GM23338 (cell line): ENCODE results near the gene POLR1C.

Experiments
- CREB1 ChIP-seq: fragments of 250-450 bp; sonication (Bioruptor Pico); IDR thresholded peaks from 2 replicates; pipeline ENCODE4 v1.5.0; 2020; ENCODE audit warnings: low read depth, mild to moderate bottlenecking, moderate library complexity
- EZH2 ChIP-seq: fragments of 200-600 bp; sonication (generic); IDR thresholded peaks from one replicate; pipeline ENCODE4 v1.8.0; 2017; ENCODE audit warnings: antibody characterized with exemption, mild to moderate bottlenecking, low read depth; ENCODE audit not compliant: unreplicated experiment
- EZH2phosphoT487 ChIP-seq: fragments of 200-600 bp; sonication (generic); IDR thresholded peaks from one replicate; pipeline ENCODE4 v1.8.1; 2018; ENCODE audit warnings: antibody characterized with exemption; ENCODE audit not compliant: unreplicated experiment
- JUNB ChIP-seq: IDR thresholded peaks from one replicate; pipeline ENCODE4 v1.6.1; 2016; ENCODE audit warnings: antibody characterized with exemption; ENCODE audit not compliant: unreplicated experiment
- NANOG ChIP-seq: IDR thresholded peaks from 2 replicates; pipeline ENCODE4 v1.6.1; 2016; ENCODE audit warnings: antibody characterized with exemption, borderline replicate concordance
- POLR2AphosphoS5 ChIP-seq: IDR thresholded peaks from 2 replicates; pipeline ENCODE4 v1.6.1; 2016; ENCODE audit warnings: antibody characterized with exemption, low read depth
- STAT1 ChIP-seq: IDR thresholded peaks from one replicate; pipeline ENCODE4 v1.6.1; 2016; ENCODE audit warnings: antibody characterized with exemption; ENCODE audit not compliant: unreplicated experiment
- ZNF114 ChIP-seq: fragments of 250-450 bp; sonication (Bioruptor Pico); IDR thresholded peaks from 2 replicates; pipeline ENCODE4 v1.5.0; 2020; ENCODE audit warnings: mild to moderate bottlenecking, moderate library complexity
- ZNF331 ChIP-seq: fragments of 250-450 bp; sonication (Bioruptor Pico); IDR thresholded peaks from 2 replicates; pipeline ENCODE4 v1.5.0; 2020; ENCODE audit warnings: low read depth, mild to moderate bottlenecking, moderate library complexity
- TF ChIP-seq, protein P1 (sequence below): IDR thresholded peaks from one replicate; pipeline ENCODE4 v1.6.1; 2018; ENCODE audit warnings: antibody characterized with exemption; ENCODE audit not compliant: unreplicated experiment
- TF ChIP-seq, protein P2 (sequence below), 2 experiments: fragments of 200-600 bp in 1 of 2; sonication (generic) in 1 of 2; conservative IDR thresholded peaks; 2 replicates each; pipeline versions ENCODE4 v1.5.1 to v1.6.1; 2016 to 2017; ENCODE audit warnings: antibody characterized with exemption in 2 of 2, low read depth in 2 of 2, mild to moderate bottlenecking in 2 of 2, moderate library complexity in 1 of 2
- TF ChIP-seq, protein P3 (sequence below): IDR thresholded peaks from 2 replicates; pipeline ENCODE4 v1.6.1; 2016; ENCODE audit warnings: antibody characterized with exemption

GRCh38 chr6:43508481-43509141, 8.3 kb upstream of the POLR1C start:
- TF ChIP-seq, protein P1, sequence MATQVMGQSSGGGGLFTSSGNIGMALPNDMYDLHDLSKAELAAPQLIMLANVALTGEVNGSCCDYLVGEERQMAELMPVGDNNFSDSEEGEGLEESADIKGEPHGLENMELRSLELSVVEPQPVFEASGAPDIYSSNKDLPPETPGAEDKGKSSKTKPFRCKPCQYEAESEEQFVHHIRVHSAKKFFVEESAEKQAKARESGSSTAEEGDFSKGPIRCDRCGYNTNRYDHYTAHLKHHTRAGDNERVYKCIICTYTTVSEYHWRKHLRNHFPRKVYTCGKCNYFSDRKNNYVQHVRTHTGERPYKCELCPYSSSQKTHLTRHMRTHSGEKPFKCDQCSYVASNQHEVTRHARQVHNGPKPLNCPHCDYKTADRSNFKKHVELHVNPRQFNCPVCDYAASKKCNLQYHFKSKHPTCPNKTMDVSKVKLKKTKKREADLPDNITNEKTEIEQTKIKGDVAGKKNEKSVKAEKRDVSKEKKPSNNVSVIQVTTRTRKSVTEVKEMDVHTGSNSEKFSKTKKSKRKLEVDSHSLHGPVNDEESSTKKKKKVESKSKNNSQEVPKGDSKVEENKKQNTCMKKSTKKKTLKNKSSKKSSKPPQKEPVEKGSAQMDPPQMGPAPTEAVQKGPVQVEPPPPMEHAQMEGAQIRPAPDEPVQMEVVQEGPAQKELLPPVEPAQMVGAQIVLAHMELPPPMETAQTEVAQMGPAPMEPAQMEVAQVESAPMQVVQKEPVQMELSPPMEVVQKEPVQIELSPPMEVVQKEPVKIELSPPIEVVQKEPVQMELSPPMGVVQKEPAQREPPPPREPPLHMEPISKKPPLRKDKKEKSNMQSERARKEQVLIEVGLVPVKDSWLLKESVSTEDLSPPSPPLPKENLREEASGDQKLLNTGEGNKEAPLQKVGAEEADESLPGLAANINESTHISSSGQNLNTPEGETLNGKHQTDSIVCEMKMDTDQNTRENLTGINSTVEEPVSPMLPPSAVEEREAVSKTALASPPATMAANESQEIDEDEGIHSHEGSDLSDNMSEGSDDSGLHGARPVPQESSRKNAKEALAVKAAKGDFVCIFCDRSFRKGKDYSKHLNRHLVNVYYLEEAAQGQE = no peak
- TF ChIP-seq, protein P2, sequence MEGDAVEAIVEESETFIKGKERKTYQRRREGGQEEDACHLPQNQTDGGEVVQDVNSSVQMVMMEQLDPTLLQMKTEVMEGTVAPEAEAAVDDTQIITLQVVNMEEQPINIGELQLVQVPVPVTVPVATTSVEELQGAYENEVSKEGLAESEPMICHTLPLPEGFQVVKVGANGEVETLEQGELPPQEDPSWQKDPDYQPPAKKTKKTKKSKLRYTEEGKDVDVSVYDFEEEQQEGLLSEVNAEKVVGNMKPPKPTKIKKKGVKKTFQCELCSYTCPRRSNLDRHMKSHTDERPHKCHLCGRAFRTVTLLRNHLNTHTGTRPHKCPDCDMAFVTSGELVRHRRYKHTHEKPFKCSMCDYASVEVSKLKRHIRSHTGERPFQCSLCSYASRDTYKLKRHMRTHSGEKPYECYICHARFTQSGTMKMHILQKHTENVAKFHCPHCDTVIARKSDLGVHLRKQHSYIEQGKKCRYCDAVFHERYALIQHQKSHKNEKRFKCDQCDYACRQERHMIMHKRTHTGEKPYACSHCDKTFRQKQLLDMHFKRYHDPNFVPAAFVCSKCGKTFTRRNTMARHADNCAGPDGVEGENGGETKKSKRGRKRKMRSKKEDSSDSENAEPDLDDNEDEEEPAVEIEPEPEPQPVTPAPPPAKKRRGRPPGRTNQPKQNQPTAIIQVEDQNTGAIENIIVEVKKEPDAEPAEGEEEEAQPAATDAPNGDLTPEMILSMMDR (conservative IDR thresholded peaks at IDR 0.05; ENCODE audit: low read depth in 2 of 2) = no peak
- no peak for TF ChIP-seq STAT1
- TF ChIP-seq POLR2AphosphoS5 = no peak
- no peak for TF ChIP-seq EZH2
- no peak for TF ChIP-seq EZH2phosphoT487
- TF ChIP-seq, protein P3, sequence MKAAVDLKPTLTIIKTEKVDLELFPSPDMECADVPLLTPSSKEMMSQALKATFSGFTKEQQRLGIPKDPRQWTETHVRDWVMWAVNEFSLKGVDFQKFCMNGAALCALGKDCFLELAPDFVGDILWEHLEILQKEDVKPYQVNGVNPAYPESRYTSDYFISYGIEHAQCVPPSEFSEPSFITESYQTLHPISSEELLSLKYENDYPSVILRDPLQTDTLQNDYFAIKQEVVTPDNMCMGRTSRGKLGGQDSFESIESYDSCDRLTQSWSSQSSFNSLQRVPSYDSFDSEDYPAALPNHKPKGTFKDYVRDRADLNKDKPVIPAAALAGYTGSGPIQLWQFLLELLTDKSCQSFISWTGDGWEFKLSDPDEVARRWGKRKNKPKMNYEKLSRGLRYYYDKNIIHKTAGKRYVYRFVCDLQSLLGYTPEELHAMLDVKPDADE = no peak
- TF ChIP-seq CREB1 (CRISPR knock-in tag) = no peak
- no peak for TF ChIP-seq JUNB
- TF ChIP-seq ZNF331 (CRISPR knock-in tag) = no peak
- no peak for TF ChIP-seq NANOG
- TF ChIP-seq ZNF114 (CRISPR knock-in tag) = no peak
